Measurements from ENCODE around the gene TRAPPC3.
"Not testable (repeated sequence)": the region's sequence is repeated elsewhere in the genome, so short reads cannot be mapped to it uniquely, and the experiment has no call there.

TRAPPC3 gene

DNA sequence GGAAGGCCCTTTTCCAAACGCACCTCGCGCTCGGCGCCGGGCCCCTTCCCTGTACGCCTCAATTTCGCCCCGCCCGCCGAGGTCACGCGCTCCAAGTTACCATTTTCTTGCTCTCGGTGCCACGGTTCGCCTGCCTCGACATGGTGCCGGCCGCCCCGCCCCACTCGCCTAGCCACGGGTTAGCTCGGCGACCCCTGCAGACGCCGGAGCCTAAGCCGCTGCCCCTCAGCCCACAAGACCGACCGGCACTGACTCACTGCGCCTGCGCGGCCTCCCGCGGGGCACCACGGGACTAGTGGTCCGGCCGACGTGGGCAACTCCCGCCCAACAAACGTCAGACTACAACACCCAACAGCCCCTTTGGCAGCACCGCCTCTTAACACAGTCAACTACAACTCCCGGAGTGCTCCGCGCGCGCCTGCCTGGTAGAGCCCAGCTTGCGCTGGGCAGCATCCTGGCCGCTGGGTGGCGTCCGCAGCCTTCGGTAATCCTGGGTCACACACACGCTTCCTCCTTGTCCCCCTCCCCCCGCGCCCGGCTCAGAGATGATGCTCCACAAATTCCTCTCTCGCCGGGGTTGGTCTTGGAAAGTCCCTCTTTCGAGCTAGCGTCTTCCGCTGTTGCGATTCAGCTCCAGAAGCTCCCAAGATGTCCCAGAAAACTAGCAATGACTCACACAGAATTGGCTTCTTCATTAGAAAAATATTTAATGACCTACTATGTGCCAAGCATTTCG, at the start of gene TRAPPC3:
Gene TRAPPC3 (minus strand): TSS at position 250 of the 736 bp plus-strand sequence. CDS start 108 bp downstream, at position 142.
- DNase-seq (ENCODE audit: low read depth in 1 of 2, low spot score in 1 of 2): peak; percentile 91 to 98
- no peak for TF ChIP-seq JUND (IDR thresholded peaks at IDR 0.05; ENCODE audit: low read depth)
- in situ Hi-C loops (cut with HindIII; ENCODE audit: low pct_unique_long_range_greater_than_20kb, low sequenced_read_pairs): no loop called here

GRCh38 chr1:36198641-36199040, 49.4 kb upstream of the TRAPPC3 start:
- no peak for DNase-seq (ENCODE audit: low read depth in 1 of 2, low spot score in 1 of 2)
- in situ Hi-C loops (cut with HindIII; ENCODE audit: low pct_unique_long_range_greater_than_20kb, low sequenced_read_pairs): no loop called here
- no peak for TF ChIP-seq JUND (IDR thresholded peaks at IDR 0.05; ENCODE audit: low read depth)

- in situ Hi-C loops (cut with HindIII; ENCODE audit: low pct_unique_long_range_greater_than_20kb, low sequenced_read_pairs): not testable (repeated sequence)
Measured at GRCh38 chr1:36196805-36197204, 47.5 kb upstream of the TRAPPC3 start.

GRCh38 chr1:36187800-36188593, 38.7 kb upstream of the TRAPPC3 start:
- in situ Hi-C loops (cut with HindIII; ENCODE audit: low pct_unique_long_range_greater_than_20kb, low sequenced_read_pairs): no loop called here
- peak; percentile 72 to 89 for DNase-seq (ENCODE audit: low read depth in 1 of 2, low spot score in 1 of 2)
- TF ChIP-seq JUND (IDR thresholded peaks at IDR 0.05; ENCODE audit: low read depth): no peak

More at GRCh38 chr1:36196805-36197204, 47.5 kb upstream of the TRAPPC3 start:
- DNase-seq (ENCODE audit: low read depth in 1 of 2, low spot score in 1 of 2): not testable (repeated sequence)

DNA sequence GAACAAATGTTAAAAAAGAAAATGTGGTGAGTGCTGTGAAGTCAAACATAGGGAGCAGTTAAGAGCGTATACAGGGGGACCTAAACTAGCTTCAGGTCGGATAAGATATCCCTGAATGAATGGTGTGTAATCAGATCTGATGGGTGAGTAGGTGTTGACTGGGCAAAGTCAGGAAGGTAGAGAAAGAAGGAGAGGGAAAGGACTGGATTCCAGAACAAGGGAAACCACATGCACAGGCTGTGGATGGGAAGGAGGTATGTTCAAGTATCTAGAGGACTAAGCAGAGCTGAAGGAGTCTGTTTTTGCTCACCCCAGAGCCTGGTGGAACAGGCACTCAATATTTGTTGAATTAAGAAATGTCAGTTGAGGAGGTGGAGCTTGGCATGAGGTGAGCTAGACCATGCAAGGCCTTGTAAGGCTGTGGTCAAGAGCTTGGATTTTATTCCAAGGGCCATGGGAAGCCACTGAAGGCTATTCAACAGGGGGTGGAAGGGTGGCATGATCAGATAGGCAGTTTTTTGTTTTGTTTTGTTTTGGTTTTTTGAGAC, 34.1 kb upstream of the TRAPPC3 start:
- in situ Hi-C loops (cut with HindIII; ENCODE audit: low pct_unique_long_range_greater_than_20kb, low sequenced_read_pairs): no loop called here
- no peak for TF ChIP-seq JUND (IDR thresholded peaks at IDR 0.05; ENCODE audit: low read depth)
- DNase-seq (ENCODE audit: low read depth in 1 of 2, low spot score in 1 of 2): peak in 1 of 2 experiments; percentile 47

DNA sequence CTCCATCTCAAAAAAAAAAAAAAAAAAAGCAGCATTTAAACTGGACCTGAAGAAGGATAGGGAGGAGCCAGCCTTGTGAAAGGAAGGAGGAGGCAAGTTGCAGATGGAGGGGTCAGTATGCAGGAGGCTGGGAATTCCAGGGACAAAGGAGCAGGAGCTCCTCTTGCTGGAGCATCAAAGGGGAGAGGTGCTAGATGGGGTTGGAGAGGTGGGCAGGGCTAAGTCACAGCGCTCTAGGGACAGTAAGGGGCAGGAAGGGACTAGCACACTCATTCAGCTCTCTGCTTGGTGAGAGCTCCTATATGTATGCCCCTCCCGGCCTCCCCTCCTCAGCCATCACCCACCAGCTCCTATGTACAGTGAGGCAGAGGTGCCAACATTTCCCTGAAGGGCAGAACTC, 33.4 kb upstream of the TRAPPC3 start:
- no peak for DNase-seq (ENCODE audit: low read depth in 1 of 2, low spot score in 1 of 2)
- in situ Hi-C loops (cut with HindIII; ENCODE audit: low pct_unique_long_range_greater_than_20kb, low sequenced_read_pairs): no loop called here
- TF ChIP-seq JUND (IDR thresholded peaks at IDR 0.05; ENCODE audit: low read depth): no peak

DNA sequence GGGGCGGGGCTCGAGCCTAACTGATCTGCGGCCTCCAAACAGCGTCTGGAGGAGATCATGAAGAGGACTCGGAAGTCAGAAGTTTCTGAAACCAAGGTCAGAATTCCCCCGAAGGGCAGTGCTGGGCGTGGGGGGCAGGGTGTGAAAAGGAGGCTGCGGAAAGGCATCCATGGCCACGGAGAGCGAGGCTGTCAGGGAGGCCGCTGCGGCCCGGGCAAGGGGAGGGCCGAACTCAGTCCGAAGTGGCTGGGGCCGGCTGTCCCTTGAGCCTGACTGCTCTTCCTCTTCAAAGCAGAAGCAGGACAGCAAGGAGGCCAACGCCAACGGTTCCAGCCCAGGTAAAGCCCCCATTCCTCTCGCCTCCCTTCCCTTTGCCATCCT, 29.9 kb upstream of the TRAPPC3 start:
- TF ChIP-seq JUND (IDR thresholded peaks at IDR 0.05; ENCODE audit: low read depth): no peak
- in situ Hi-C loops (cut with HindIII; ENCODE audit: low pct_unique_long_range_greater_than_20kb, low sequenced_read_pairs): no loop called here
- no peak for DNase-seq (ENCODE audit: low read depth in 1 of 2, low spot score in 1 of 2)

GRCh38 chr1:36178471-36179219, 29.4 kb upstream of the TRAPPC3 start:
- no peak for DNase-seq (ENCODE audit: low read depth in 1 of 2, low spot score in 1 of 2)

GRCh38 chr1:36177589-36178431, 28.5 kb upstream of the TRAPPC3 start:
- in situ Hi-C loops (cut with HindIII; ENCODE audit: low pct_unique_long_range_greater_than_20kb, low sequenced_read_pairs): no loop called here
- no peak for TF ChIP-seq JUND (IDR thresholded peaks at IDR 0.05; ENCODE audit: low read depth)
- no peak for DNase-seq (ENCODE audit: low read depth in 1 of 2, low spot score in 1 of 2)

More at GRCh38 chr1:36178471-36179219, 29.4 kb upstream of the TRAPPC3 start:
- in situ Hi-C loops (cut with HindIII; ENCODE audit: low pct_unique_long_range_greater_than_20kb, low sequenced_read_pairs): no loop called here
- no peak for TF ChIP-seq JUND (IDR thresholded peaks at IDR 0.05; ENCODE audit: low read depth)

GRCh38 chr1:36176106-36176949, 27.0 kb upstream of the TRAPPC3 start:
- TF ChIP-seq JUND (IDR thresholded peaks at IDR 0.05; ENCODE audit: low read depth): no peak
- DNase-seq (ENCODE audit: low read depth in 1 of 2, low spot score in 1 of 2): no peak
- in situ Hi-C loops (cut with HindIII; ENCODE audit: low pct_unique_long_range_greater_than_20kb, low sequenced_read_pairs): no loop called here

Data from T47D (cell line).